ENCODE measurements around the gene TGDS.
"Not testable (repeated sequence)": the region's sequence is repeated elsewhere in the genome, so short reads cannot be mapped to it uniquely, and the experiment has no call there.

Gene TGDS

DNA sequence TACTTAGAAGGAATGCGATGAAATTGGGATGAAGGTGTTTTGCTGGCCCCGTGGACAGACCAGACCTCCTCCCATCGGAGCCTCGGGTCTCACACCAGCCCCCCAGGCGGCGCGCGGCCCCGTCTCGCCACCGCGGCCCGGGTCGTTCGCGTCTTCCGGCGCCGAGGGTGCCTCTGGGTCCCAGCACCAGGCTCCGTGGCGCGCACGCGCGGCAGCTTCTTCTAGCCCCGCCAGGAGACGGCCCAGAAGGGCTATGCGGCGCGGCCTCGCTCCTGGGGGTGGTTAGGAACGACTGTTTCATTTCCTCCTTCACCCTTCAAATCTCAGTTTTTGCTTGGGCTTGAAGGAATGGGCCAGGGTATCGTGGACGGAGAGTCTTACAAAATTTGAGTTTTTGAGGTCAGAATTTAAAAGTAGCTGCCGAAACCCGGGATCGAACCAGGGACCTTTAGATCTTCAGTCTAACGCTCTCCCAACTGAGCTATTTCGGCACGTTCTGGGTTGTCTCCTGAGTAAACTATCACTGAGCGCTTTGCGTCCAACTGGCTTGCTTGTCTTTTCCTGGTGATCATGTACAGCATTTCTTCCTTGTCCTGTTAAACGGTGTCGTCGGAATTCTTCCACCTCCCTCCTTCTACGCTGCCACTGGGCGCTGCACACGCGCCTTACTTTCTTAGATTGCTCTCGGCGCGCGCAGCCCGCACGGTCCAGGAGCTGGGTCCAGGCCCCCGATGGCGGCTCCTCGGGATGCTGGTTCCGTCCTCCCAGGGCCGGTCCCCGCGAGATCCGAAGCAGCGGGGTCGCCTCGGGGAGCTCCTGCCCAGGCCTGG is 46.5 kb downstream of the TGDS start:
- DNase-seq, result peak; percentile 89 to 92

DNA sequence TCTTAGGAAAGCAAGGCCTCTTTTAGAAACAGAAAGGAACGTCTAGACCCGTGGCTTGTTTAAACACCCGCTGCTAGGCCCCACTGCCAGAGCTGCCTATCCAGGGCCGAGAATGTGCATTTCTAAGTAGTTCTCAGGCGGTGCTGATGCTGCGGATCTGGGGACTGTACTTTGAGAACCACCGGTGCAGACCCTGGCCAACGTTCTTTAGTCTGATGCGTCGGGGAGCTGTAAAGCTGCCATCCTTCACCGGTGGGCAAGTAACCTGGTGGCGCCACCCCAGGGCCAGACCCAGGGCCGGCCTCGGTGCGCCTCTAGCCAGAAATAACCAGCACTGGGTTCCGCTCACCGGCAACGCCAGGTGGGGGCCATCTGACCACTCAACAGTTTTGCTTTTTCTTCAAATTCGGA is 47.1 kb downstream of the TGDS start:
- DNase-seq, result no peak

DNA sequence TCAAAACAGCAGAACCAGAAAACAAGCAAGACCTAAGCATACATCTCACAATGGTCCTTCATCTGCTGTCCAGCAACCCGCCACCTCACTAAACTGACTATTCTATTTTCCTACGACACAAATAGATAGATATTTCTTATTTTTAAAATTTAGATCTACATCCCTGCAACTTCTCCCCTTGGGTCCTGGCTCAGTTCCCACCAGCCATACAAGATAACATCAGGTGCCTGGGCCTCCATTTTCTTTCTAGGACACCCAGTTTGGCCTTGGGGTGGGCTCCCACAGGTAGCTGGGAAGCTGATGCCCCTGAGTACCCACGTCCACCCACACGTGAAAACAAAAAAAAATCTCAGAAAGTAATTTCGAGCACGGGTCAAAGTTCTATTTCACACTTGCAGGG is 47.6 kb downstream of the TGDS start:
- peak in 1 of 2 experiments; percentile 9 for DNase-seq

DNA sequence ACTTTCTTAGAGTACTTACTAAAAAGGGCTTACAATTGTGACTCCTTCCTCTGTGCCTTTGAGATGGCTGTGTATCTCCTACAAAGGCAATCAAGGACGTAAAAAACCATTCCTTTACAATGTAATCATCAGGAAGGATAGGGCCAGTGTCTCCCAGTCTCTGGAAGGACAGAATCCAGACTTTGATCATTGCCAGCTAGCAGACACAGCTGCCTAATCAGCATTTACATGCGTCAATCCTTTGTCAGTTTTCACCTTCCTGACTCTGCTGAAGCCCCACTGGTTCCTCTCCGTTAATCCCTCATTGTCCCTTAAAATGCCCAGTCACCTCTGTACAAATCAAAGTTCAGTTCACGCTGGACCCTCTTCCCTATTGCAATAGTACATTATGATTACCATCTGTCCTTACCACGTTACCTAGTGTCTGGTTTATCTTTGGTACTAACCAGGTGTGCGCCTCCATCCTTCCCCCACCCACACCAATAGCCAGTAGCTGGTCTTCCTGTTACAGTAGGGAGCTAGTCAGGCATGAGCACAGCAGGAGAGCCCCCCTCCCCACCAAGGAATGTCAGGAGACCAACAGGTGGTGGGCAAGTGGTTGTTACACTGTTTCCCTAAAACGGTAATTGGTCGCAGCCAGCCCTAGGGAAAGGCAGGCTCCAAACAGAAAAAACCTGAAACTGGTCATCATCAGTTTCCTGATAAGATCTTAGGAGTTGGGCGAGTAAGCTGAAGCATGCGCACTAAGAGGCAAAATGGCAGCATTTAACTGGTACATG is 49.7 kb downstream of the TGDS start:
- DNase-seq, result no peak

DNA sequence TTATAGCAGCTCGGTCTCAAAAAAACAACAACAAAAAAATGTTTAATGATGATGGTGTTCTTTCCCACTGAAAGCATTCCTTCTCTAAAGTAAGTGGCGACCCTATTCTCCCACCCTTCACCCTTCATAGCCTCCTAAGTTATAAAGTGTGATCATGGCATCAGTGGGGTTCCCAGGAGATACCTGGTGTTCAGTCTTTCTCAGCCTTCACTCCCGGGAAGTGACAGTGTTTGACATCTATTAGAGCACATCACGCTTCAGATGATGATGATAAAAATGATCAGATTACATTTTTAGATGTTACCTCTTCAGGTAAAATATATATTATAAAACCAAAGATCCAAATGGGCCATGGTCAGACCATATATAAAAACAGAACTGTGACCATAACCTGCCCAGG is 51.0 kb downstream of the TGDS start:
- DNase-seq, result no peak

DNA sequence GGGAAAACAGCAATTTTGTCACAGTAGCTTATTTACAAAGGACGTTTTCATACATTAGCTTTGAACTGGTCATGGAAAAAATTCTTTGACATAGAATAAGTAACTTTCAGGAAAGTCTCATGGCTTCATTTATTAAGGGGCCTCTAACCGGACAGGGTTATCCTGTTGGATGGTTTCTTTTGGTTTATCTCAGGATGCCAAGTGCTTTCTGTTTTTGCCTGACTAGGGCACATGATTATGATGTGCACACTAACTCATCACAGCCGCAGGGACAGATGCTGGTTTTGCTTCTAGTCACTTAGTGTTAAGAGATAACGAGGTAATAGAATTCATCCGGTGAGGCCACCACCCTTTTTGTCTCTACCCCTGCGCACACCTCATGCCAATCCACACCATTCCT is 53.0 kb downstream of the TGDS start:
- no peak for DNase-seq

DNA sequence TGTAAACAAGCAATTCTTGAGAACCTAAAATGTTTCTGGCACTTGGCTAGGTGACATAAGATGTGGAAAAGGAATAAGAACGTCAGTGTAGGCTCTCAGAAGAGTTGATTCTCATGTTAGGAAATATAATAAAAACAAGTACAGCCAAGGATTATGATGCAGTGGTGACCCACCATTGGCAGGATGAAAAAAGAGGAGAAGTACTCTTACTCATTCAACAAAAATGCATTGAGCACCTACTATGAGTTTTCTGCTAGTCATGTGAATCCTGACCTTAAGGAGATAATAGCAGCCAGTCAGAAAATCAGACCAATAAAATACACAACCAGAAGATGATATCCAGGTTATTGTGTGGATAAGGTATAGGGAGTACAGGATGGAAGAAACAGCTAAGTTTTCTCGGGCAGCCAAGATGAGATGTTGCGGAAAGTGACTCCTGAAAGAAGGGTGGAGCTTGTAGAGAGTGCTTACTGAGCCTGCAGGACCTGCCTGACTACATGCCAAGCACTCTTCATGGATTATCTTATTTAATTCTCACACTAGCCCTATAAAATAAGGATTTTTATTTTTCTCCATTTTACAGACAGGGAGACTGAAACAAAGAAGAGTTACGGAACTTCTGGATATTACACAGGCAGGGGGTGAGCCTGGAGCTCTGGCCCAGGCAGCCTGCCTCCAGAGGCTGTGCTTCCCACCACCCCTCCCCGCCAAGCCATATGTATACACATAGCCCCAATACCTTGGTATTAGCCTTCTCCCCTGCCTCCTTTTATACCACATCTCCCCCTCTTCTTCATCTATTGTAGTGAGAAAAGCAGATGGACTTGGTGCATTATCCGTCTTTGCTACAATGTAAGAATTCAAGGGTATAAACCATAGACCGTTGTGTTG is 58.0 kb downstream of the TGDS start:
- no peak for DNase-seq

DNA sequence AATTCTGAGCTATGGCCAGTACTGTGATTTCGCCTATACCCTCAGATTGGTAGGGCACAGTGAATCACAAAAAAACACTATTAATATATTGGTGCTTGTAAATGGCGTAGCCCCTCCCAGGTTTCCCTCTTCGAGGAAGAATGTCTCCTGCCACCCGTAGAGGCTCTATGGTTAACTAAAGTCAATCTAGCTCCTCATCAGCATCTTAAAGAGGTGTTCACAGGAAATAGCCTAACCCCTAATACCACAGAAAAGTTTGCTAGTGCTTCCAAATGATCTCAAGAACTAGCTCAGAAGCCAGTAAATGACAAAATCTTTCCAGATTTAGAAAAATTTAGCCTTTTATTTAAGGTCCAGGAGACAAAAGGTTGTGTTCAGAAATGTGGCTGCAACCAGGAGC is 60.2 kb downstream of the TGDS start:
- no peak for DNase-seq

DNA sequence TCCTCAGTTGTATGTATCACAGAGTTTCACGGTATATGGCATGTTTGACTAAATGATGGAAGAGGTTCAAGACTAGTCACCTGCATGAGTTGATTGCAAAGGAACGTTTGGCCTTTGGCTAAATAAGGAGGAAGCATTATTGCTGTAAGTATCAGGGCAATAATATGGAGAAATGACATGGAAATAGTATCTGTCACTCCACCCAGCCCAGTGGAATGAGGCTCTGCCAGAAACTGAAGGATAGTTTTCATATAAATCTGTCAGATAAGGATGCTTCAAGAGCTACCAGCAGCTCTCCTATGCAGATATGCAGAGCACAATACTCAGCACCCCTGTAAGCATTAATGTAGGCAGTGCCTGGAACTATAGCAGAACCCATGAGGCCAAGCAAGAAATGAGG is 60.7 kb downstream of the TGDS start:
- no peak for DNase-seq

DNA sequence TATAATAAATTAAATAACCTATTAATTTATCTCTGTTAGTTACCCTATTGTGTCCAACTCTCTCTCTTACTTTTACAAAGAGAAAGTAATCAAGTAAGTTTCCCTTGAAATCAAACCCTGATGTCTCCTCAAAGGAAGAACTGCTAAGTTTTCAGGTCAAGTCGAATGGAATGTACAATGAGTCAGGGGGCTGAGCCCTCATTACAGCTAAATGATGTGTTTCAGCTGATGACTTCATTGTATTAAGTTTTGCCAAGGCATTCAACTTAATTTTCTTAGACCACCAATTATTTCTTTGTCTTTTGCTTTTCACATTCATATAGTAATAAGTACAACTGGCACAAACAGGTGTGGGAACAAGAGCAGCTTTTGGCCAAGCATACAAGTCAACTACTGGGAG is 61.8 kb downstream of the TGDS start:
- no peak for DNase-seq

DNA sequence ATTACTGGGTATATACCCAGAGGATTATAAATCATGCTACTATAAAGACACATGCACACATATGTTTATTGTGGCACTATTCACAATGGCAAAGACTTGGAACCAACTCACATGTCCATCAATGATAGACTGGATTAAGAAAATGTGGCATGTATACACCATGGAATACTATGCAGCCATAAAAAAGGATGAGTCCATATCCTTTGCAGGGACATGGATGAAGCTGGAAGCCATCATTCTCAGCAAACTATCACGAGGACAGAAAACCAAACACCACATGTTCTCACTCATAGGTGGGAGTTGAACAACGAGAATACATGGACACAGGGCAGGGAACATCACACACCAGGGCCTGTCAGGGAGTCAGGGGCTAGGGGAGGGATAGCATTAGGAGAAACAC is 63.7 kb downstream of the TGDS start:
- DNase-seq, result not testable (repeated sequence)

DNA sequence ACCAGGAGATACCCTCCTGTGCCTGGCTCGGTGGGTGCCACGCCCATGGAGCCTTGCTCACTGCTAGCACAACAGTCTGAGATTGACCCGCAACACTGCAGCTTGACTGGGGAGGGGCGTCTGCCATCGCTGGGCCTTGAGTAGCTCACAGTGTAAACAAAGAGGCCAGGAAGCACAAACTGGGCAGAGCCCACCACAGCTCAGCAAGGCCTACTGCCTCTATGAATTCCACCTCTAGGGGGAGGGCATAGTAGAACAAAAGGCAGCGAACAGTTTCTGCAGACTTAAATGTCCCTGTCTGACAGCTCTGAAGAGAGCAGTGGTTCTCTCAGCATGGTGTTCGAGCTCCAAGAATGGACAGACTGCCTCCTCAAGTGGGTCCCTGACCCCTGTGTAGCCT is 69.0 kb downstream of the TGDS start:
- DNase-seq, result not testable (repeated sequence)

DNA sequence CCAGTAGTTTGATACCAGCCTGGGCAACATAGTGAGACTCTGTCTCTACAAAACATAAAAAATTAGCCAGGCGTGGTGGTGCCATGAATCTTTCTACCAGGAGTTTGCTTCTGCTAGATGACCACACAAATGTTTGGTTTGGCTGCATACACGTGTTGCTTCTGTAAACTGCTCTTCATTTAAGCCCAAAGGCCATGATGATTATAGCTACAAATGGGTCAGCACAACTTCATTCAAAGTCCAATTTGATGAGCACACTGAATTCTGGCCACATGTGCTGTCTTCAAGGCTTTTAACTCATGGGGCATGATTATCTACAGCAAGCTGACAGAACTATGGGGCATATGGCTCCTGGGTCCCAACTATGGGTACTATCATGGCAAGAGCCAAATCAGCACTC is 70.2 kb downstream of the TGDS start:
- DNase-seq, result no peak

DNA sequence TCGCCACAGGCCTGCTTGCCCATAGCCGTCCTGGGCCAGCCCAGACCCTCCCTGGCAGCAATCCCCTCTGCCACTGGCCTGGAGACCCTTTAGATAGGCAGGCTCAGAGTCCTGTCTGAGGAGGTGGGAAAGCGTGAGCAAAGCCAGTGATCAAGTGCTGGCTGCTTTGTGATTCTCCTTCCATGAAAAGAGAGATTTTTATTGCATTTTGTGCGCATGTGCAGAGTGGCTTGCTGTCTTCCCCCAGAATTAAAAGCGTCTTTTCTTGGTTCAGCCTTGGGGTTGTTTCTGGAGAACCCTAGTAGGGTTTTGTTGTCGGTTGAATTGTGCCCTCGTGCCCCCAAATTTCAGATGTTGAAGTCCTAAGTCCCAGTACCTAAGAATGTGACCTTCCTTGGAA is 71.5 kb downstream of the TGDS start:
- DNase-seq, result no peak

All from activated CD4-positive, alpha-beta T cell treated with anti-CD3 and anti-CD28 coated beads, Interleukin-2, amount 50 U/mL, for 48 hours (primary cell).